GM21723 (cell line): Measurements from ENCODE around the gene NOX3.

Experiments used
- ATAC-seq: cut with Tn5 transposase; IDR thresholded peaks from one replicate; pipeline ENCODE4 v1.9.1; 2021; ENCODE audit warnings: mild to moderate bottlenecking, moderate library complexity; ENCODE audit not compliant: unreplicated experiment

NOX3 gene

GRCh38 chr6:155436981-155437749 is 18.5 kb downstream of the NOX3 start:
- no peak for ATAC-seq

GRCh38 chr6:155434829-155435423 is 20.7 kb downstream of the NOX3 start:
- no peak for ATAC-seq

GRCh38 chr6:155434096-155434495 is 21.5 kb downstream of the NOX3 start:
- no peak for ATAC-seq

GRCh38 chr6:155432293-155432692 is 23.3 kb downstream of the NOX3 start:
- ATAC-seq, result no peak

- ATAC-seq, result no peak
These were observed 26.2 kb downstream of the NOX3 start for GRCh38 chr6:155429321-155429893.

- no peak for ATAC-seq
These were observed 29.2 kb downstream of the NOX3 start for GRCh38 chr6:155426408-155426945.

GRCh38 chr6:155424181-155424580 is 31.5 kb downstream of the NOX3 start:
- ATAC-seq, result no peak

- no peak for ATAC-seq
These were observed 33.0 kb downstream of the NOX3 start for GRCh38 chr6:155422635-155423034.

GRCh38 chr6:155420492-155420891 is 35.1 kb downstream of the NOX3 start:
- no peak for ATAC-seq

- no peak for ATAC-seq
These were observed 36.5 kb downstream of the NOX3 start for GRCh38 chr6:155419161-155419560.

- peak; percentile 82 for ATAC-seq
These were observed 37.5 kb downstream of the NOX3 start for GRCh38 chr6:155418017-155418761.

GRCh38 chr6:155417454-155417853 is 38.2 kb downstream of the NOX3 start:
- ATAC-seq, result no peak

GRCh38 chr6:155415953-155416352 is 39.7 kb downstream of the NOX3 start:
- no peak for ATAC-seq

GRCh38 chr6:155414049-155414448 is 41.6 kb downstream of the NOX3 start:
- ATAC-seq, result no peak

- no peak for ATAC-seq
These were observed 43.3 kb downstream of the NOX3 start for GRCh38 chr6:155412335-155412734.

GRCh38 chr6:155411154-155412052 is 44.2 kb downstream of the NOX3 start:
- ATAC-seq, result no peak

GRCh38 chr6:155409391-155409790 is 46.2 kb downstream of the NOX3 start:
- no peak for ATAC-seq

GRCh38 chr6:155408981-155409380 is 46.7 kb downstream of the NOX3 start:
- ATAC-seq, result no peak

GRCh38 chr6:155408231-155408630 is 47.4 kb downstream of the NOX3 start:
- no peak for ATAC-seq

GRCh38 chr6:155406801-155407200 is 48.8 kb downstream of the NOX3 start:
- no peak for ATAC-seq
